ENCODE results near the gene FAM171A1. TPM values are rescaled to one million over a fixed set of nuclear protein-coding genes. Genes with fewer than 3 reads are reported as not detected.

The FAM171A1 gene
- total RNA-seq, 1 donor: 25.0 TPM

- TF ChIP-seq CTCF (IDR thresholded peaks at IDR 0.05; ENCODE audit: extremely low read depth, low read depth, low read length): no peak
- Histone ChIP-seq H3K79me2 (ENCODE audit: insufficient read depth, low read length) (peaks cover 12% of the 10 kb centered on the region), H3K36me3 (ENCODE audit: insufficient read depth, low read length) (no peaks in the 10 kb centered on the region), H3K4me3 (ENCODE audit: insufficient read depth, low read length) (no peak overlapping the region), H3K9me3 (ENCODE audit: low read depth, low read length) (no peaks in the 10 kb centered on the region), H3K27me3 (ENCODE audit: insufficient read depth, low read length) (no peaks in the 10 kb centered on the region), H3K4me2 (ENCODE audit: insufficient read depth, low read length) (no peak overlapping the region), H3K4me1 (ENCODE audit: insufficient read depth, low read length) (peaks cover 22% of the 10 kb centered on the region), H4K20me1 (ENCODE audit: insufficient read depth, low read length) (no peaks in the 10 kb centered on the region), H2AFZ (ENCODE audit: low read length) (no peak overlapping the region), H3K27ac (ENCODE audit: low read depth, low read length) (no peak overlapping the region)
- no peak for DNase-seq (ENCODE audit: insufficient read length, low spot score, missing footprints)
Observed at GRCh38 chr10:15224948-15225347, 146.1 kb downstream of the FAM171A1 start.

GRCh38 chr10:15223174-15223573 lies 147.9 kb downstream of the FAM171A1 start:
- H3K27me3 ChIP-seq (ENCODE audit: insufficient read depth, low read length): no peaks in the 10 kb centered on the region
- no peak overlapping the region for H3K4me3 ChIP-seq (ENCODE audit: insufficient read depth, low read length)
- no peaks in the 10 kb centered on the region for H3K9me3 ChIP-seq (ENCODE audit: low read depth, low read length)
- no peak overlapping the region for H3K4me2 ChIP-seq (ENCODE audit: insufficient read depth, low read length)
- peak; percentile 93 for DNase-seq (ENCODE audit: insufficient read length, low spot score, missing footprints)
- H3K36me3 ChIP-seq (ENCODE audit: insufficient read depth, low read length): no peaks in the 10 kb centered on the region
- no peaks in the 10 kb centered on the region for H4K20me1 ChIP-seq (ENCODE audit: insufficient read depth, low read length)
- no peak for TF ChIP-seq CTCF (IDR thresholded peaks at IDR 0.05; ENCODE audit: extremely low read depth, low read depth, low read length)
- H3K79me2 ChIP-seq (ENCODE audit: insufficient read depth, low read length): no peaks in the 10 kb centered on the region
- peaks cover 30% of the 10 kb centered on the region for H3K4me1 ChIP-seq (ENCODE audit: insufficient read depth, low read length)
- peak overlapping the region; percentile 73 for H3K27ac ChIP-seq (ENCODE audit: low read depth, low read length)
- H2AFZ ChIP-seq (ENCODE audit: low read length): no peak overlapping the region

GRCh38 chr10:15222511-15222910 lies 148.6 kb downstream of the FAM171A1 start:
- Histone ChIP-seq H2AFZ (ENCODE audit: low read length) (no peak overlapping the region), H4K20me1 (ENCODE audit: insufficient read depth, low read length) (no peaks in the 10 kb centered on the region), H3K27ac (ENCODE audit: low read depth, low read length) (peak overlapping the region; percentile 73), H3K9me3 (ENCODE audit: low read depth, low read length) (no peaks in the 10 kb centered on the region), H3K27me3 (ENCODE audit: insufficient read depth, low read length) (no peaks in the 10 kb centered on the region), H3K4me2 (ENCODE audit: insufficient read depth, low read length) (no peak overlapping the region), H3K4me3 (ENCODE audit: insufficient read depth, low read length) (no peak overlapping the region), H3K79me2 (ENCODE audit: insufficient read depth, low read length) (no peaks in the 10 kb centered on the region), H3K36me3 (ENCODE audit: insufficient read depth, low read length) (no peaks in the 10 kb centered on the region), H3K4me1 (ENCODE audit: insufficient read depth, low read length) (peaks cover 27% of the 10 kb centered on the region)
- TF ChIP-seq CTCF (IDR thresholded peaks at IDR 0.05; ENCODE audit: extremely low read depth, low read depth, low read length): no peak
- DNase-seq (ENCODE audit: insufficient read length, low spot score, missing footprints): no peak

- Histone ChIP-seq H3K4me1 (ENCODE audit: insufficient read depth, low read length) (peaks cover 27% of the 10 kb centered on the region), H3K27ac (ENCODE audit: low read depth, low read length) (no peak overlapping the region), H4K20me1 (ENCODE audit: insufficient read depth, low read length) (no peaks in the 10 kb centered on the region), H3K36me3 (ENCODE audit: insufficient read depth, low read length) (peaks cover 5% of the 10 kb centered on the region), H3K4me2 (ENCODE audit: insufficient read depth, low read length) (no peak overlapping the region), H3K9me3 (ENCODE audit: low read depth, low read length) (no peaks in the 10 kb centered on the region), H3K4me3 (ENCODE audit: insufficient read depth, low read length) (no peak overlapping the region), H3K79me2 (ENCODE audit: insufficient read depth, low read length) (no peaks in the 10 kb centered on the region), H2AFZ (ENCODE audit: low read length) (no peak overlapping the region), H3K27me3 (ENCODE audit: insufficient read depth, low read length) (no peaks in the 10 kb centered on the region)
- DNase-seq (ENCODE audit: insufficient read length, low spot score, missing footprints): no peak
- TF ChIP-seq CTCF (IDR thresholded peaks at IDR 0.05; ENCODE audit: extremely low read depth, low read depth, low read length): no peak
Observed at GRCh38 chr10:15220445-15220844, 150.6 kb downstream of the FAM171A1 start.

Measured in osteoblast (primary cell).